Ectodermal cell (in vitro differentiated cells): Measurements from ENCODE around the gene ABCC8.

Experiments
- H3K27ac ChIP-seq: 2 replicates; pipeline ENCODE4 v1.7.0; 2013; ENCODE audit warnings: mild to moderate bottlenecking, low read depth, low read length; ENCODE audit not compliant: insufficient read depth, poor library complexity, severe bottlenecking
- H3K27me3 ChIP-seq: 2 replicates; pipeline ENCODE4 v1.7.0; 2013; ENCODE audit warnings: mild to moderate bottlenecking, low read length; ENCODE audit not compliant: insufficient read depth, control insufficient read depth, poor library complexity, severe bottlenecking
- H3K36me3 ChIP-seq: one replicate; pipeline ENCODE4 v1.7.0; 2013; ENCODE audit warnings: low read length; ENCODE audit not compliant: control insufficient read depth, insufficient read depth
- H3K4me1 ChIP-seq: one replicate; pipeline ENCODE4 v1.7.0; 2013; ENCODE audit warnings: low read length; ENCODE audit not compliant: control insufficient read depth, insufficient read depth
- H3K4me3 ChIP-seq: 2 replicates; pipeline ENCODE4 v1.7.0; 2013; ENCODE audit warnings: low read depth, low read length, control low read depth; ENCODE audit not compliant: insufficient read depth
- H3K9me3 ChIP-seq: 2 replicates; pipeline ENCODE4 v1.7.0; 2013; ENCODE audit warnings: mild to moderate bottlenecking, low read length, moderate library complexity; ENCODE audit not compliant: control insufficient read depth
- WGBS, 2 experiments: methylation state at CpG; one replicate each; pipeline ENCODE4 v1.1.7; 2013; ENCODE audit warnings: missing lambda C conversion rate in 2 of 2; 5-methylcytosine and 5-hydroxymethylcytosine counted together

ABCC8 gene

DNA sequence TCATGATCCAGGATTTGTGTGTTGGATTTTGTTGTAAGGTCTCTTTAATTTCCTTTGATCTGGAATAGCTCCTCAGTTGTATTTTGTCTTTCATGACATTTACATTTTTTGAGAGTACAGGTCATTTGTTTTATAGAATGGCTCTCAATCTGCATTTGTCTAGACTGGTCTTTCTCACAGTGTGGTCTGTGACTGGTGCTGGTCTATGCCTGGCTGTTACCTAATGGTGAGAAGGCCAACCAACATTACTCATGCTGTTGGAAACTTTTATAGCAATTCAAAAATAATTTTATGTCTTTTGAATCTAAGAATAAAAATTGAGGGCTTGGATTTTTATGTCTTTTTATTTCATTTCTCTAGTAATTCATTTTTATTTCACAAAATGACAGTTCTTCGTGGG is 129.0 kb downstream of the ABCC8 start:
- Histone ChIP-seq H3K9me3 (no peaks in the 10 kb centered on the region), H3K27me3 (peaks cover 37% of the 10 kb centered on the region), H3K4me3 (no peak overlapping the region), H3K36me3 (no peaks in the 10 kb centered on the region), H3K27ac (no peak overlapping the region), H3K4me1 (no peaks in the 10 kb centered on the region)
- no CpG with 5 or more reads among the region's 1 CpG for WGBS, 2 experiments

DNA sequence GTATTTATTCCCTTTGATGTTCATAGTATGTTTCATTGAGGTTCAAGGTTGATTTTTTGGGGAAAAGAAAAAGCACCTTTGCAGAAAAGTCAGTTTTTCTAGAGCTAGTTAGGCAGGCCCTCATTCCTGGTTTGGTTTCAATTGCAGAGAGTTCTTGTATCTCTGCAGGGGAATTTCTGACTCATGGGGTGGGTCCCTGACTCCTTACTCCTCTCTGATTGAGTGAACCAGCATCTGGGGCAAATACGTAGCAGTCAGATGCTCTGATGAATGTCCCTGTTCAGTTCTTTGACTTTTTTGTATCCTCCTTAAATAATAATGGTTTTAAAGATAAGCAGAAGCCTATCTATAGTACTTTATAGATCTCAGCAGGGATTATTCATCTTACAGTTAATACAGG is 132.7 kb downstream of the ABCC8 start:
- Histone ChIP-seq H3K4me1 (no peaks in the 10 kb centered on the region), H3K36me3 (no peaks in the 10 kb centered on the region), H3K9me3 (no peaks in the 10 kb centered on the region), H3K27ac (no peak overlapping the region), H3K4me3 (no peak overlapping the region), H3K27me3 (no peaks in the 10 kb centered on the region)
- WGBS, 2 experiments: 75 to 78% methylated on average over 1 of the region's 1 CpG

DNA sequence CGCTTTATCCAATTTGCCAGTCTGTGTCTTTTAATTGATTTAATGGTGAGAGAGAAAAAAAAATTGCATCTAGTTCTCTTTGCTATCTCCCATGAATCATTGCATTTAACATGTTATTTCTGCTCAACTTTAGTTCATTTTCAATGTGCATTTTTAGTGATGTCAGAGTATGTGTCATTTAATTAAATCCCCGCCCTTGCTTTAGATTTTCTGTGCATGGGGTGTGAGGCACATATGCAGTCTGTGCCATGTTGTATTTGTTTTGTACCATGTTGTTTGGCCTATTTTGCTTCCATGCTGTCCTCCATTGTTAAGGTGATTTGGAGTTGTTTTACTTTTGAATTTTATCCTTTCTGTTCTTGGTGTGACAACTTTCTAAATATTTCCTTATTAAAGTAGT is 133.4 kb downstream of the ABCC8 start:
- H3K36me3 ChIP-seq: no peaks in the 10 kb centered on the region
- H3K27me3 ChIP-seq: no peaks in the 10 kb centered on the region
- H3K4me1 ChIP-seq: no peaks in the 10 kb centered on the region
- WGBS, 2 experiments: 80 to 95% methylated on average over 2 of the region's 2 CpGs
- H3K4me3 ChIP-seq: no peak overlapping the region
- no peak overlapping the region for H3K27ac ChIP-seq
- H3K9me3 ChIP-seq: no peaks in the 10 kb centered on the region
